Astrocyte of the spinal cord (primary cell): ENCODE results near the gene RINL.
"Not testable (repeated sequence)": the region's sequence is repeated elsewhere in the genome, so short reads cannot be mapped to it uniquely, and the experiment has no call there.

ENCODE experiments used
- DNase-seq: peaks from one replicate; pipeline ENCODE4 v3.0.0; 2011; ENCODE audit warnings: low read depth, low spot score
- H3K4me3 ChIP-seq: 2 replicates; pipeline ENCODE4 v1.5.1; 2011; ENCODE audit warnings: low read depth, mild to moderate bottlenecking, low read length, moderate library complexity
- in situ Hi-C: cut with HindIII; loops from 2 replicates; pipeline ENCODE4 v1.10.0; 2017; ENCODE audit warnings: low sequenced_read_pairs
- TF ChIP-seq, protein P1 (sequence below): IDR thresholded peaks from 2 replicates; pipeline ENCODE4 v1.5.1; 2012; ENCODE audit warnings: low read depth, mild to moderate bottlenecking, low read length, inconsistent platforms

Gene RINL

DNA sequence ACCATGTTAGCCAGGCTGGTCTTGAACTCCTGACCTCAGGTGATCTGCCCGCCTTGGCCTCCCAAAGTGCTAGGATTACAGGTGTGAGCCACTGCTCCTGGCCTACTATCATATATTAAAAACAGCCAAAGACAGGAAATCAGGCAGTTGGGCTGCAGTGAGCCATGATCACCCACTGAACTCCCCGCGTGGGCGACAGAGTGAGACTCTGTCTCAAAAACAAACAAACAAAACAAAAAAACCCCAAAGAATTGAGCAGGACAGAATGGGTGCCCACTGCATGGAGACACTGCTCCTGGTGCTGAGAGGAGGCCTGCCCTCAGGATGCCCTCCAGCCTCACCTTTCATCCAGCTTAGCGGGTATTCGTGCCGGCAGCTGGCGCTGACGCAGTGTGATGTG is 5.2 kb upstream of the RINL start:
- TF ChIP-seq, protein P1, sequence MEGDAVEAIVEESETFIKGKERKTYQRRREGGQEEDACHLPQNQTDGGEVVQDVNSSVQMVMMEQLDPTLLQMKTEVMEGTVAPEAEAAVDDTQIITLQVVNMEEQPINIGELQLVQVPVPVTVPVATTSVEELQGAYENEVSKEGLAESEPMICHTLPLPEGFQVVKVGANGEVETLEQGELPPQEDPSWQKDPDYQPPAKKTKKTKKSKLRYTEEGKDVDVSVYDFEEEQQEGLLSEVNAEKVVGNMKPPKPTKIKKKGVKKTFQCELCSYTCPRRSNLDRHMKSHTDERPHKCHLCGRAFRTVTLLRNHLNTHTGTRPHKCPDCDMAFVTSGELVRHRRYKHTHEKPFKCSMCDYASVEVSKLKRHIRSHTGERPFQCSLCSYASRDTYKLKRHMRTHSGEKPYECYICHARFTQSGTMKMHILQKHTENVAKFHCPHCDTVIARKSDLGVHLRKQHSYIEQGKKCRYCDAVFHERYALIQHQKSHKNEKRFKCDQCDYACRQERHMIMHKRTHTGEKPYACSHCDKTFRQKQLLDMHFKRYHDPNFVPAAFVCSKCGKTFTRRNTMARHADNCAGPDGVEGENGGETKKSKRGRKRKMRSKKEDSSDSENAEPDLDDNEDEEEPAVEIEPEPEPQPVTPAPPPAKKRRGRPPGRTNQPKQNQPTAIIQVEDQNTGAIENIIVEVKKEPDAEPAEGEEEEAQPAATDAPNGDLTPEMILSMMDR = no peak
- no peak for DNase-seq
- in situ Hi-C loops = no loop called here
- no peak overlapping the region for H3K4me3 ChIP-seq

DNA sequence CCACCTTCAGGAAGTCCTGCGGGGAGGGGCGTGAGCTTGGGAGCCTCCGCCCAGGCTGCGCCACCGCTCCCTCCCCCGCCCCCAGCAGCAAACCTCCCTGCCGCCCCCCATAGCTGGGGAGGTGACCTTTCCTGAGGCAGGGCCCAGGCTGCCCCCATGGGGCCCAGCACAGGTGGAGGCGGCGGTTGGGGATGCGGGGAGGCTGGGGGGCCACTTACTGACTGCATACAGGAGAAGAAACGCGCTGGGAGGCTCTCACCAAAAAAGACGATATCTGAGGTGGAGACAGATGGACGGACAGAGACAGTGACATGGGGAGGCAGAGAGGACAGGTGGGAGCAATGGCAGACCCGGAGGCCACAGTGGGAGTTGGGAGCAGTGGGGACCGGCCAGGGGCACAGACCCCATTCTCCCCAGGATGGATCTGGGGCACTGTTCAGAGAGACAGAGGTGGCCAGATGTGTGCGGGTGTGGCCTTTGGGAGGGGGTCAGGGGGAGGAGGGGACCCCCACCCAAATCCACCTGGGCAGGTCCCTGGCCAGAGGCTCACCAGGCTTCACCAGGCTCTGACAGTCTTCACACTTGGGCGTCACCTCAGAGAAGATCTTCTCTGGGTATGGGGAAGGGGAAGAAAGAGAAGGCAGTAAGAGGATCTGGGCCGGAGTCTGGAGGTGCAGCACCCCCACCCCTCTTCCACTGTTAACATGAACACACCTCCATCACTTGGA is 3.0 kb upstream of the RINL start:
- no peak overlapping the region for H3K4me3 ChIP-seq
- in situ Hi-C loops = no loop called here
- TF ChIP-seq, protein P1 = no peak
- DNase-seq = no peak

DNA sequence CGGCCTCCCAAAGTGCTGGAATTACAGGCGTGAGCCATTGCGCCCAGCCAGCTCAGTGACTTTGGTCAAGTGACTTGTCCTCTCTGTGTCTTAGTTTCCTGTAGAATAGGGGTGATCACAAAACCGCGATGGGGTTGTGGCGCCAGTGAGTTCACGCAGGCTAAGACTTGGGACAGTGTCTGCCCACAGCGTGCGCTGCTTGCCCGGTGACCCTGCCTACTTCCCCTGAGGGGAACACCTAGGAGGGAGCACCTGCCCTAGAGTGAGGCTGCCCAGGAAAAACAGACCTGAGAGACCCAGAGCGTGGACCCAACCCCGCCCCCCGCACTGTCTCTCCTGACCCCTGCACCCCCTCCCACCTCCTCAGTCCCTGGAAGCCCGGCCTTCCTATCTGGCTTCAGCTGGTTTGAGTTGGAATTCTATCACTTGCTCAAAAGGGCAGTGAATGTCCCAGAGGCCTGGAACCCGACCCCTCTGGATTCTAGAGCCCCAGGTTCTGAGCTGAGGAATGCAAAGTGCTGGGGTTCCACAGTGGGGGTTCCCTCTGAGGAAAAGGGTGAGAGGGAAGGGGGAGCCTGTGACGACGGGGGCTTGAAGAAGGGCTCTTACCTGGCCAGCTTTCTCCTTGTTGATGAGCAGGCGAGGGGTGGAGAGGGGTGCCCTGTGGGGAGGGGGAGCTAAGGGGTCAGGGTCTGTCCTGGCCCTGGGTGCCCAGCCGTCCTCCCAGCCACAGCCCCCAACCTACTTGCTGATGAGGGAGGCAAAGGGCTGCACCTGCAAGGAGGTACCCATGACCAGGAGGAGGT is 2.2 kb upstream of the RINL start:
- in situ Hi-C loops = no loop called here
- no peak overlapping the region for H3K4me3 ChIP-seq
- DNase-seq = no peak
- TF ChIP-seq, protein P1 = no peak

DNA sequence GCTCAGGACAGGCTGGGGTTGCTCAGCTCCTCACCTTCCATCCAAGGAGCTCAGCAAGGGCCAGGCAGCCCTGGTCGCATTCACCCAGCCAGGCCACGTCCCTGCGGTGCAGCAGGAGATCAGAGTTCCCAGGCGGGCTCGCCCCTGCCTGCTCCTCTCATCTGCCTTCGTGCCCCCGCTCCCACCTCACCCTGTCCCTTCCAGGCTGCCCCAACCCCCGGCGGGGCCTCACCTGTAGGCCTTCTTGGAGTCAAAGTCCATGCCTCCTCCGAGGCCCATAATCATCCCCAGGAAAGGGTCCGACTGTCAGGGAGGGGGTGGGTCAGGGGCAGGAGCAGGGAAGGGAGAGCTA is 1.3 kb upstream of the RINL start:
- no peak overlapping the region for H3K4me3 ChIP-seq
- TF ChIP-seq, protein P1 = no peak
- DNase-seq = no peak
- in situ Hi-C loops = no loop called here

DNA sequence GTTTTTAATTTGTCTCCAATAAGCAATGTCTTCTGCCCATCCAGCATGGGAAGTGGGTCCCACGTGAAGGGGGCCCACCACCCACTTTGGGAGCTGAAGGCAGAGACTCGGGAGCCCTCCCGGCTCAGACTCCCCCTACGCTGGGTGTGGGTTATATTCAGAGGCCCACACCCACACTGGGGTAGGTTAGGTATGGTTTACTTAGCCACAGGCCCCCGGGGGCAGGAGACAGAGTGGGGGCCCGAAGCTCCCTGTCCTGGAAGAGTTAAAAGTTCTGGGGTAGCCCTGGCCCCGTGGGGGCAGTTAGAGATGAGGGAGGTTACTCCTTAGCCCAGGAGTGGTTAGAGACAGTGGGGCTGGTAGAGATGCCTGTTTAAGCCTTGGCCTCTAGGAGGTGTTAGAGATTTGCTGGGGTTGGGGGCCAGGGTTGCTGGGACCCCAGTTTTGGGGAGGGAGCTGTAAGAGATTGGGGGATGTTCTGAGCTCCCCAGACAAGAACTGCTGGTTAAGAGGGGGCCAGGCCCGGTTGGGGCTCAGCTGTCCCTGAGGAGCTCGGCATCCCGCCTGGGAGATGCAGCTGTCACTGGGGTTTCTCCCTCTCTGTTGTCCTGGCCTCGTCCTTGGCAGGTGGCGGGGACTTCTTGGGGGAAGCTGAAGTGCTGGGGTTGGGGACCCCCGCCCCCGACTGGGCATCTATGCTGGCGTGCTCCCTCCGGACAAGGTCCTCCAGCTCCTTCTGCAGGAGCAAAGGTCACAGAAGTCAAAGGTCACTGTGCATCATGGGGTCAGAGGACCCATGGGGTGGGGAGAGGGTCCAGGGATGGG is 712 bp upstream of the RINL start:
- no peak for DNase-seq
- H3K4me3 ChIP-seq = no peak overlapping the region
- TF ChIP-seq, protein P1 = no peak
- in situ Hi-C loops = no loop called here

DNA sequence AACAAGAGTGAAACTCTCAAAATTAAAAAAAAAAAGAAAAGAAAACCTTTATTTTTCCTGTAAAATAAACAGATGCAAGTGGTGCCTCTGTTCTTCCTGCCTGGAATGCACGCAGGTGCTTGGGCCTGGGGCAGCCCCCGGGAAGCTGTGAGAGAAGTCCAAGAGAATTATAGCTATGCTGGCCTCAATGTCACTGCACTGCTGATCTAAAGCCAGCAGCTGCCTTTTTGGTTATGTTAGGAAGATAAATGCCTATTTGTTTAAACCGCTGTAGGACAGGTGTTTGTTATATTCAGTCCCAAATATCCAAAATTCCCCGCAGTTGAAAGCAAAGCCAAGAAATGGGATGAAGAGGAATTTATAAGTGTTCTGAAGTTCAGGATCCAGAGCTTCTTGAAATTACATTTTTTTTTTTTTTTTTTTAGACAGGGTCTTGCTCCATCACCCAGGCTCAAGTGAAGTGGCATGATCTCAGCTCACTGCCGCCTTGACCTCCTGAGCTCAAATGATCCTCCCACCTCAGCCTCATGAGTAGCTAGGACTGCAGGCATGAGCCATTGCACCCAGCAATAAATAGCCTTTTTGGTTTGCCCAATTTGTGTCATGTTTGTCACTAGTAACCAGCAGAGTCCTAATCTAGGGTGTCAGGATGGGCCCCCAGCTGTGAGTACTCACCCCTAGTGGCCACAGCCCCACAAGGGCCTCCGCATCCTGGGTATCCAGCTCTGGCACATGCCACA is 2.2 kb downstream of the RINL start:
- no peak for DNase-seq
- in situ Hi-C loops = no loop called here
- TF ChIP-seq, protein P1 = no peak
- no peak overlapping the region for H3K4me3 ChIP-seq

DNA sequence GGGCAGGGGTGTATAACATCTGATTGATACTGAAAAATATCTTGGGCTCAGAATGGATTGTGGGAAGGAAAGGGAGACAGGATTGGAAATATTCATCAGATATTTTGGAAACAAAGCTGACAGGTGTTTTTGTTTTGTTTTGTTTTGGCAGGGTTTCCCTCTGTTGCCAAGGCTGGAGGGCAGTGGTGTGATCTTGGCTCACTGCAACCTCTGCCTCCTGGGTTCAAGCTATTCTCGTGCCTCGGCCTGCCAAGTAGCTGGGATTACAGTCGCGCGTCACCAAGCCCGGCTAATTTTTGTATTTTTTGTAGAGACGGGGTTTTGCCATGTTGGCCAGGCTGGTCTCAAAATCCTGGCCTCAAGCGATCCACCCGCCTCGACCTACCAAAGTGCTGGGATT is 4.7 kb downstream of the RINL start:
- H3K4me3 ChIP-seq, in situ Hi-C loops, DNase-seq: not testable (repeated sequence)
